K562 (cell line): ENCODE data around the gene SLC38A1. TPM values are rescaled to one million over a fixed set of nuclear protein-coding genes. Genes with fewer than 3 reads are reported as not detected.

Source experiments
- ATAC-seq: fragments of 200-7000 bp; cut with Tn5 transposase; 3 replicates; pipeline ENCODE4 v1.9.1; 2020; ENCODE audit warnings: moderate library complexity
- BruUV-seq: library from RNA; stranded (reverse); fragments of 400-500 nt; replicated peaks from 2 replicates; lab custom pipeline; 2021; lab: Mats Ljungman, UMichigan
- CTCF ChIA-PET: fragments of 300-600 bp; formaldehyde crosslinking; extraction: SDS; loops from one replicate; lab custom pipeline; 2021; ENCODE audit warnings: low intra/inter-chr PET ratio; lab: Yijun Ruan, JAX
- POLR2A ChIA-PET: fragments of 300-600, 350-650 bp; sonication (Branson Sonifier 250); formaldehyde crosslinking; extraction: SDS; loops from one replicate; lab custom pipeline; 2021; ENCODE audit warnings: antibody characterized with exemption, inconsistent platforms; lab: Yijun Ruan, JAX
- DNase-seq, 4 experiments: peaks; one replicate each; pipeline versions ENCODE4 v3.0.0 to v3.0.0-alpha.2; 2011 to 2018; ENCODE audit warnings: low spot score in 3 of 4, mixed read lengths in 3 of 4; ENCODE audit errors: extremely low read depth in 1 of 4
- FAIRE-seq: peaks from 2 replicates; lab custom pipeline; 2011; peaks lifted over from hg19 to GRCh38; lab: Jason Lieb, UNC
- H2AFZ ChIP-seq: 2 replicates; pipeline ENCODE4 v1.6.0; 2011; ENCODE audit warnings: low read depth, low read length, control low read depth, inconsistent platforms
- H3K27ac ChIP-seq: fragments of 200-600 bp; 3 replicates; pipeline ENCODE4 v1.8.0; 2011; ENCODE audit warnings: low read depth, mild to moderate bottlenecking, control low read depth, inconsistent platforms, low read length, moderate library complexity, mixed read lengths; ENCODE audit errors: extremely low read depth
- H3K27me3 ChIP-seq, 2 experiments: fragments of 300-600 bp in 1 of 2; 2 replicates in 1 of 2; 3 replicates in 1 of 2; pipeline versions ENCODE4 v1.6.0 to v1.8.0; 2011; ENCODE audit warnings: inconsistent platforms in 2 of 2, low read length in 2 of 2, mild to moderate bottlenecking in 1 of 2, mixed read lengths in 1 of 2, moderate library complexity in 1 of 2; ENCODE audit not compliant: control insufficient read depth in 2 of 2, insufficient read depth in 2 of 2
- H3K36me3 ChIP-seq: fragments of 300-600 bp; 3 replicates; pipeline ENCODE4 v1.8.0; 2011; ENCODE audit warnings: mild to moderate bottlenecking, low read length, inconsistent platforms; ENCODE audit not compliant: control insufficient read depth, insufficient read depth
- H3K4me1 ChIP-seq, 2 experiments: fragments of 200-600 bp in 1 of 2; replicated peaks in 1 of 2; 2 replicates in 1 of 2; 3 replicates in 1 of 2; pipeline versions ENCODE4 v1.5.1 to v1.8.0; 2011; ENCODE audit warnings: inconsistent platforms in 2 of 2, low read length in 2 of 2, mild to moderate bottlenecking in 1 of 2, mixed read lengths in 1 of 2, moderate library complexity in 1 of 2; ENCODE audit not compliant: control insufficient read depth in 2 of 2, insufficient read depth in 2 of 2
- H3K4me2 ChIP-seq: 2 replicates; pipeline ENCODE4 v1.6.1; 2011; ENCODE audit warnings: low read length, control low read depth, inconsistent platforms, mixed read lengths; ENCODE audit not compliant: insufficient read depth
- H3K4me3 ChIP-seq: fragments of 200-600 bp; sonication (generic), shearing (Covaris generic); 2 replicates; pipeline ENCODE4 v1.5.1; 2016; ENCODE audit warnings: control low read depth, inconsistent platforms
- H3K79me2 ChIP-seq: fragments of 200-600 bp; 3 replicates; pipeline ENCODE4 v1.8.0; 2011; ENCODE audit warnings: low read length, inconsistent platforms; ENCODE audit not compliant: control insufficient read depth, insufficient read depth
- H3K9ac ChIP-seq, 2 experiments: 2 replicates each; pipeline versions ENCODE4 v1.6.0 to v1.6.1; 2011; ENCODE audit warnings: low read depth in 2 of 2, low read length in 2 of 2, control low read depth in 1 of 2, inconsistent platforms in 1 of 2, mild to moderate bottlenecking in 1 of 2, mixed read lengths in 1 of 2; ENCODE audit not compliant: insufficient read depth in 1 of 2
- H3K9me1 ChIP-seq: one replicate; pipeline ENCODE4 v1.6.0; 2011; ENCODE audit warnings: inconsistent platforms, mild to moderate bottlenecking, low read length, moderate library complexity; ENCODE audit not compliant: control insufficient read depth, insufficient read depth
- H3K9me3 ChIP-seq: replicated peaks from 2 replicates; pipeline ENCODE4 v1.5.1; 2011; ENCODE audit warnings: low read depth, low read length, inconsistent platforms; ENCODE audit not compliant: control insufficient read depth, insufficient read depth
- H4K20me1 ChIP-seq: replicated peaks from 2 replicates; pipeline ENCODE4 v1.6.1; 2011; ENCODE audit warnings: low read length, inconsistent platforms, mixed read lengths; ENCODE audit not compliant: control insufficient read depth, insufficient read depth
- ETV5 ChIP-seq: sonication (generic); formaldehyde crosslinking; IDR thresholded peaks from 2 replicates; pipeline ENCODE4 v1.4.0; 2020; ENCODE audit warnings: low read depth, mild to moderate bottlenecking, missing genetic modification reagents
- FOXA1 ChIP-seq: fragments of 450-650 bp; IDR thresholded peaks from 2 replicates; pipeline ENCODE4 v1.6.1; 2016; ENCODE audit warnings: mild to moderate bottlenecking, borderline replicate concordance
- HDAC1 ChIP-seq, 2 experiments: fragments of 450-650 bp; IDR thresholded peaks; 2 replicates each; pipeline ENCODE4 v1.6.1; 2016 to 2017; ENCODE audit warnings: inconsistent platforms in 1 of 2, mild to moderate bottlenecking in 1 of 2, moderate library complexity in 1 of 2
- ILK ChIP-seq: fragments of 450-650 bp; IDR thresholded peaks from 2 replicates; pipeline ENCODE4 v1.6.1; 2016; ENCODE audit warnings: missing genetic modification characterization, low read depth, mild to moderate bottlenecking, missing compliant biosample characterization, moderate library complexity, borderline replicate concordance
- IRF2 ChIP-seq: sonication (generic); formaldehyde crosslinking; IDR thresholded peaks from 2 replicates; pipeline ENCODE4 v1.8.1; 2022; ENCODE audit warnings: mild to moderate bottlenecking, missing genetic modification reagents
- JUND ChIP-seq, 2 experiments: IDR thresholded peaks; 2 replicates in 1 of 2; 3 replicates in 1 of 2; pipeline ENCODE4 v1.6.1; 2011; ENCODE audit warnings: borderline replicate concordance in 2 of 2, low read depth in 2 of 2, low read length in 2 of 2, improper control_type of control experiment in 1 of 2, missing biosample characterization in 1 of 2, missing genetic modification characterization in 1 of 2, missing genetic modification reagents in 1 of 2
- MEIS2 ChIP-seq: fragments of 450-650 bp; IDR thresholded peaks from 2 replicates; pipeline ENCODE4 v1.6.1; 2014; ENCODE audit warnings: mild to moderate bottlenecking; ENCODE audit not compliant: partially characterized antibody
- NCOA1 ChIP-seq: fragments of 450-650 bp; IDR thresholded peaks from 2 replicates; pipeline ENCODE4 v1.6.1; 2016; ENCODE audit warnings: low read depth
- NEUROD1 ChIP-seq: fragments of 150-350 bp; IDR thresholded peaks from 2 replicates; pipeline ENCODE4 v1.6.1; 2014; ENCODE audit warnings: borderline replicate concordance, low read length, low read depth; ENCODE audit not compliant: partially characterized antibody
- PREB ChIP-seq: sonication (generic); formaldehyde crosslinking; IDR thresholded peaks from 2 replicates; pipeline ENCODE4 v1.8.1; 2023; ENCODE audit warnings: mild to moderate bottlenecking, missing genetic modification reagents
- RAD51 ChIP-seq: fragments of 450-650 bp; IDR thresholded peaks from 2 replicates; pipeline ENCODE4 v1.7.1; 2016; ENCODE audit warnings: low read depth, mild to moderate bottlenecking, borderline replicate concordance
- RBM25 ChIP-seq: fragments of 200-400 bp; formaldehyde crosslinking; IDR thresholded peaks from 2 replicates; pipeline ENCODE4 v1.6.1; 2018; ENCODE audit warnings: low read length, low read depth, moderate library complexity; ENCODE audit not compliant: severe bottlenecking
- RCOR1 ChIP-seq, 2 experiments: IDR thresholded peaks; 2 replicates each; pipeline ENCODE4 v1.6.1; 2012; ENCODE audit warnings: low read depth in 2 of 2, low read length in 2 of 2, borderline replicate concordance in 1 of 2, improper control_type of control experiment in 1 of 2
- ZFP36 ChIP-seq: fragments of 150-350 bp; IDR thresholded peaks from 2 replicates; pipeline ENCODE4 v1.6.1; 2018; ENCODE audit warnings: low read length, low read depth; ENCODE audit not compliant: partially characterized antibody
- ZNF717 ChIP-seq: fragments of 250-450 bp; sonication (Bioruptor Pico); IDR thresholded peaks from 2 replicates; pipeline ENCODE4 v1.5.0; 2021
- ZNF766 ChIP-seq: fragments of 200-800 bp; sonication (Bioruptor generic); conservative IDR thresholded peaks from 2 replicates; pipeline ENCODE4 v1.6.1; 2016; ENCODE audit warnings: missing genetic modification characterization, missing compliant biosample characterization
- ZNF77 ChIP-seq: fragments of 250-450 bp; sonication (Bioruptor Pico); IDR thresholded peaks from 2 replicates; pipeline ENCODE4 v1.5.0; 2020
- WGBS: fragments of 100-300 bp; shearing (Covaris generic); methylation state at CpG from one replicate; pipeline ENCODE4 v1.1.6; 2016; ENCODE audit warnings: low coverage, mixed read lengths; ENCODE audit not compliant: insufficient coverage; ENCODE audit errors: missing lambda C conversion rate; 5-methylcytosine and 5-hydroxymethylcytosine counted together
- in situ Hi-C: fragments of 300-500 bp; cut with MboI; formaldehyde crosslinking; loops from 4 replicates; pipeline ENCODE4 v1.15.0; 2018; ENCODE audit warnings: inconsistent platforms, mixed read lengths
- intact Hi-C: fragments of 100-400 bp; cut with micrococcal nuclease; formaldehyde crosslinking; loops from 2 replicates; pipeline ENCODE4 v1.14.2; 2022
- polyA plus RNA-seq, 8 experiments: library from polyadenylated mRNA; depleted of rRNA in 4 of 8; stranded (reverse) in 5 of 8; unstranded in 3 of 8; fragments of >200 nt; fragmentation: Nextera tagmentation in 2 of 8; fragmentation: Illumina TruSeq in 1 of 8; extraction: Ambion mirVana in 2 of 8; extraction: Trizol in 1 of 8; gene quantifications; 2 replicates each; pipeline versions ENCODE4 v1.2.1 to v1.2.3, GENCODE V29; 2011 to 2014; ENCODE audit warnings: inconsistent platforms in 1 of 8, missing spikeins in 1 of 8
- total RNA-seq, 7 experiments: library from RNA; depleted of rRNA in 6 of 7; stranded (reverse); fragments of >200 nt in 6 of 7; fragmentation: Illumina TruSeq in 2 of 7; extraction: Trizol in 2 of 7; gene quantifications; 2 replicates each; pipeline versions ENCODE4 v1.2.1 to v1.2.3, GENCODE V29; 2011 to 2021; ENCODE audit warnings: low replicate concordance in 1 of 7
- TF ChIP-seq, protein P1 (sequence below): fragments of 450-650 bp; IDR thresholded peaks from 2 replicates; pipeline ENCODE4 v1.6.1; 2018; ENCODE audit warnings: mild to moderate bottlenecking, low read depth; ENCODE audit not compliant: partially characterized antibody
- TF ChIP-seq, protein P2 (sequence below): fragments of 200-800 bp; sonication (Bioruptor generic); IDR thresholded peaks from 2 replicates; pipeline ENCODE4 v1.6.1; 2017; ENCODE audit warnings: missing genetic modification characterization, missing compliant biosample characterization

Gene SLC38A1
- total and polyA plus RNA-seq, 9 of the 15 experiments (the other 6 are each of a cell fraction or from before 2014, with no cell fraction given) = 51.9 to 112 (median 75.0) TPM

DNA sequence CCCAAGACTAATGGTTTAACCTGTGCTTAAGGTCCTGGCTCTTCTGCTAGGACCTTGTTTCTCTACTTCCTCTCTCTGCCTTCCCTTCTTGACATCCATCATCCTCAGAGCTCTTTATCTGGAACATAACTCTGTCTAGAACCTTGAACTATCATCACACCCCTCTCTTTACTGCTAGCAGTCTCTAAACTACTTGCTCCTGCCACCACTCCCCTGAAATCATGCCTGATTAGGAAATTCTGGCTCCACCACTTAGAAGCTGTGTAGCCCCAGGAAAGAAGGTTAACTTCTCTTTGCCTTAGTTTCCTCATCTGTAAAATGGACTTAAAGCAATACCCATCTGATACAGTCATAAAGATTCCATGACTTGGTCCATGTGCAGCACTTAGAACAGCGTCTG is 9.1 kb downstream of the SLC38A1 start:
- Histone ChIP-seq H2AFZ (no peak overlapping the region), H3K4me1 (peaks cover 6 to 49% of the 10 kb centered on the region in 2 experiments; a peak in 4 of 5 replicates), H3K9ac (no peak overlapping the region), H3K79me2 (peaks cover 99% of the 10 kb centered on the region), H3K9me1 (peaks cover 4% of the 10 kb centered on the region), H3K4me3 (no peak overlapping the region), H3K27ac (no peak overlapping the region), H3K27me3 (no peaks in the 10 kb centered on the region), H3K4me2 (no peak overlapping the region), H3K9me3 (no peaks in the 10 kb centered on the region), H3K36me3 (peaks cover 38% of the 10 kb centered on the region), H4K20me1 (peaks cover 23% of the 10 kb centered on the region)
- peak; percentile 40 for ATAC-seq
- 60% methylated on average over 1 of the region's 1 CpG for WGBS
- in situ Hi-C loops (no loop called here), intact Hi-C loops (loop anchor here (5.0 to 10.0 kb wide), 3 partner anchors 37 to 1045 kb away; partner anchors contain the start of gene ANO6)
- DNase-seq = peak in 2 of 4 experiments; percentile 36 to 57
- BruUV-seq = no TSS peak
- POLR2A ChIA-PET = interaction anchor here (0.6 to 1.0 kb wide), 2 partner anchors 10 to 191 kb away, joined by 3 to 6 read pairs; partner anchors contain the start of gene SLC38A1
- CTCF ChIA-PET = no interaction called here
- peak; percentile 68 for FAIRE-seq
- TF ChIP-seq IRF2 (CRISPR knock-in tag) (no peak), JUND (IDR thresholded peaks at IDR 0.05; ENCODE audit: borderline replicate concordance, low read depth, low read length) (no peak), JUND (tag; IDR thresholded peaks at IDR 0.05; ENCODE audit: borderline replicate concordance, low read depth, low read length) (peak; percentile 30; the same call in 1 of the 3 replicates), ZNF77 (CRISPR knock-in tag) (no peak), NEUROD1 (no peak), MEIS2 (peak; percentile 78), FOXA1 (no peak), ETV5 (no peak), ILK (tag) (no peak), ZNF717 (no peak), ZFP36 (no peak), RCOR1 (IDR thresholded peaks at IDR 0.05; ENCODE audit: borderline replicate concordance in 1 of 2, low read depth in 2 of 2, low read length in 2 of 2) (peak; percentile 19 to 49; a peak in 2 of 4 replicates), RBM25 (peak; percentile 87), HDAC1 (IDR thresholded peaks at IDR 0.05) (peak in 1 of 2 experiments; percentile 45; a peak in 1 of 4 replicates), NCOA1 (no peak), ZNF766 (CRISPR knock-in tag) (no peak), PREB (CRISPR knock-in tag) (no peak), RAD51 (no peak)
- TF ChIP-seq, protein P1, sequence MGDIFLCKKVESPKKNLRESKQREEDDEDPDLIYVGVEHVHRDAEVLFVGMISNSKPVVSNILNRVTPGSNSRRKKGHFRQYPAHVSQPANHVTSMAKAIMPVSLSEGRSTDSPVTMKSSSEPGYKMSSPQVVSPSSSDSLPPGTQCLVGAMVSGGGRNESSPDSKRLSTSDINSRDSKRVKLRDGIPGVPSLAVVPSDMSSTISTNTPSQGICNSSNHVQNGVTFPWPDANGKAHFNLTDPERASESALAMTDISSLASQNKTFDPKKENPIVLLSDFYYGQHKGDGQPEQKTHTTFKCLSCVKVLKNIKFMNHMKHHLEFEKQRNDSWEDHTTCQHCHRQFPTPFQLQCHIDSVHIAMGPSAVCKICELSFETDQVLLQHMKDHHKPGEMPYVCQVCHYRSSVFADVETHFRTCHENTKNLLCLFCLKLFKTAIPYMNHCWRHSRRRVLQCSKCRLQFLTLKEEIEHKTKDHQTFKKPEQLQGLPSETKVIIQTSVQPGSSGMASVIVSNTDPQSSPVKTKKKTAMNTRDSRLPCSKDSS = no peak
- TF ChIP-seq, protein P2, sequence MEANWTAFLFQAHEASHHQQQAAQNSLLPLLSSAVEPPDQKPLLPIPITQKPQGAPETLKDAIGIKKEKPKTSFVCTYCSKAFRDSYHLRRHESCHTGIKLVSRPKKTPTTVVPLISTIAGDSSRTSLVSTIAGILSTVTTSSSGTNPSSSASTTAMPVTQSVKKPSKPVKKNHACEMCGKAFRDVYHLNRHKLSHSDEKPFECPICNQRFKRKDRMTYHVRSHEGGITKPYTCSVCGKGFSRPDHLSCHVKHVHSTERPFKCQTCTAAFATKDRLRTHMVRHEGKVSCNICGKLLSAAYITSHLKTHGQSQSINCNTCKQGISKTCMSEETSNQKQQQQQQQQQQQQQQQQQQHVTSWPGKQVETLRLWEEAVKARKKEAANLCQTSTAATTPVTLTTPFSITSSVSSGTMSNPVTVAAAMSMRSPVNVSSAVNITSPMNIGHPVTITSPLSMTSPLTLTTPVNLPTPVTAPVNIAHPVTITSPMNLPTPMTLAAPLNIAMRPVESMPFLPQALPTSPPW (CRISPR knock-in tag) = no peak
